HEK293 (cell line): ENCODE data around the gene TEX2.

Experiments used
- KLF10 ChIP-seq: fragments of 450-650 bp; IDR thresholded peaks from 2 replicates; pipeline ENCODE4 v1.5.1; 2018; ENCODE audit warnings: missing biosample characterization, mild to moderate bottlenecking, missing genetic modification characterization
- ZBTB1 ChIP-seq: fragments of 450-650 bp; formaldehyde crosslinking; IDR thresholded peaks from 2 replicates; pipeline ENCODE4 v1.5.1; 2016; ENCODE audit warnings: missing biosample characterization, missing genetic modification characterization
- ZBTB20 ChIP-seq: fragments of 450-650 bp; formaldehyde crosslinking; IDR thresholded peaks from 2 replicates; pipeline ENCODE4 v1.5.1; 2016; ENCODE audit warnings: missing biosample characterization, missing genetic modification characterization
- ZFHX2 ChIP-seq: fragments of 450-650 bp; formaldehyde crosslinking; conservative IDR thresholded peaks from 2 replicates; pipeline ENCODE4 v1.5.1; 2016; ENCODE audit warnings: missing biosample characterization, missing genetic modification characterization
- ZNF10 ChIP-seq: fragments of 450-650 bp; formaldehyde crosslinking; IDR thresholded peaks from 2 replicates; pipeline ENCODE4 v1.5.1; 2017; ENCODE audit warnings: missing biosample characterization, missing genetic modification characterization
- ZNF302 ChIP-seq: fragments of 450-650 bp; formaldehyde crosslinking; IDR thresholded peaks from 2 replicates; pipeline ENCODE4 v1.5.1; 2016; ENCODE audit warnings: missing biosample characterization, missing genetic modification characterization, low read depth
- ZNF350 ChIP-seq: fragments of 450-650 bp; formaldehyde crosslinking; IDR thresholded peaks from 2 replicates; pipeline ENCODE4 v1.5.0; 2017; ENCODE audit warnings: missing biosample characterization, mild to moderate bottlenecking, missing genetic modification characterization
- ZNF639 ChIP-seq: fragments of 450-650 bp; formaldehyde crosslinking; IDR thresholded peaks from 2 replicates; pipeline ENCODE4 v1.5.1; 2016; ENCODE audit warnings: missing biosample characterization, missing genetic modification characterization
- ZNF660 ChIP-seq: fragments of 450-650 bp; IDR thresholded peaks from 2 replicates; pipeline ENCODE4 v1.5.1; 2018; ENCODE audit warnings: missing biosample characterization, mild to moderate bottlenecking, missing genetic modification characterization
- ZNF791 ChIP-seq: fragments of 450-650 bp; formaldehyde crosslinking; IDR thresholded peaks from 2 replicates; pipeline ENCODE4 v1.5.1; 2016; ENCODE audit warnings: missing biosample characterization, missing genetic modification characterization
- TF ChIP-seq, protein P1 (sequence below): fragments of 450-650 bp; formaldehyde crosslinking; IDR thresholded peaks from 2 replicates; pipeline ENCODE4 v1.5.1; 2016; ENCODE audit warnings: missing biosample characterization, missing genetic modification characterization
- TF ChIP-seq, protein P2 (sequence below): fragments of 450-650 bp; formaldehyde crosslinking; IDR thresholded peaks from 2 replicates; pipeline ENCODE4 v1.5.1; 2016; ENCODE audit warnings: missing biosample characterization, missing genetic modification characterization, low read depth
- TF ChIP-seq, protein P3 (sequence below): fragments of 450-650 bp; formaldehyde crosslinking; IDR thresholded peaks from 2 replicates; pipeline ENCODE4 v1.5.1; 2016; ENCODE audit warnings: missing biosample characterization, missing genetic modification characterization
- TF ChIP-seq, protein P4 (sequence below): fragments of 450-650 bp; formaldehyde crosslinking; IDR thresholded peaks from 2 replicates; pipeline ENCODE4 v1.5.1; 2016; ENCODE audit warnings: missing biosample characterization, missing genetic modification characterization

- TF ChIP-seq KLF10 (tag by site-specific recombination) (no peak), ZNF639 (tag by site-specific recombination) (no peak), ZBTB20 (no peak), ZNF302 (tag by site-specific recombination) (no peak), ZNF10 (tag by site-specific recombination) (no peak), ZFHX2 (no peak), ZBTB1 (tag by site-specific recombination) (no peak), ZNF660 (tag by site-specific recombination) (no peak), ZNF791 (tag by site-specific recombination) (no peak), ZNF350 (tag by site-specific recombination) (no peak)
- TF ChIP-seq, protein P1, sequence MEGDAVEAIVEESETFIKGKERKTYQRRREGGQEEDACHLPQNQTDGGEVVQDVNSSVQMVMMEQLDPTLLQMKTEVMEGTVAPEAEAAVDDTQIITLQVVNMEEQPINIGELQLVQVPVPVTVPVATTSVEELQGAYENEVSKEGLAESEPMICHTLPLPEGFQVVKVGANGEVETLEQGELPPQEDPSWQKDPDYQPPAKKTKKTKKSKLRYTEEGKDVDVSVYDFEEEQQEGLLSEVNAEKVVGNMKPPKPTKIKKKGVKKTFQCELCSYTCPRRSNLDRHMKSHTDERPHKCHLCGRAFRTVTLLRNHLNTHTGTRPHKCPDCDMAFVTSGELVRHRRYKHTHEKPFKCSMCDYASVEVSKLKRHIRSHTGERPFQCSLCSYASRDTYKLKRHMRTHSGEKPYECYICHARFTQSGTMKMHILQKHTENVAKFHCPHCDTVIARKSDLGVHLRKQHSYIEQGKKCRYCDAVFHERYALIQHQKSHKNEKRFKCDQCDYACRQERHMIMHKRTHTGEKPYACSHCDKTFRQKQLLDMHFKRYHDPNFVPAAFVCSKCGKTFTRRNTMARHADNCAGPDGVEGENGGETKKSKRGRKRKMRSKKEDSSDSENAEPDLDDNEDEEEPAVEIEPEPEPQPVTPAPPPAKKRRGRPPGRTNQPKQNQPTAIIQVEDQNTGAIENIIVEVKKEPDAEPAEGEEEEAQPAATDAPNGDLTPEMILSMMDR (tag by site-specific recombination), result no peak
- TF ChIP-seq, protein P2, sequence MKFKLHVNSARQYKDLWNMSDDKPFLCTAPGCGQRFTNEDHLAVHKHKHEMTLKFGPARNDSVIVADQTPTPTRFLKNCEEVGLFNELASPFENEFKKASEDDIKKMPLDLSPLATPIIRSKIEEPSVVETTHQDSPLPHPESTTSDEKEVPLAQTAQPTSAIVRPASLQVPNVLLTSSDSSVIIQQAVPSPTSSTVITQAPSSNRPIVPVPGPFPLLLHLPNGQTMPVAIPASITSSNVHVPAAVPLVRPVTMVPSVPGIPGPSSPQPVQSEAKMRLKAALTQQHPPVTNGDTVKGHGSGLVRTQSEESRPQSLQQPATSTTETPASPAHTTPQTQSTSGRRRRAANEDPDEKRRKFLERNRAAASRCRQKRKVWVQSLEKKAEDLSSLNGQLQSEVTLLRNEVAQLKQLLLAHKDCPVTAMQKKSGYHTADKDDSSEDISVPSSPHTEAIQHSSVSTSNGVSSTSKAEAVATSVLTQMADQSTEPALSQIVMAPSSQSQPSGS (tag by site-specific recombination), result no peak
- TF ChIP-seq, protein P3, sequence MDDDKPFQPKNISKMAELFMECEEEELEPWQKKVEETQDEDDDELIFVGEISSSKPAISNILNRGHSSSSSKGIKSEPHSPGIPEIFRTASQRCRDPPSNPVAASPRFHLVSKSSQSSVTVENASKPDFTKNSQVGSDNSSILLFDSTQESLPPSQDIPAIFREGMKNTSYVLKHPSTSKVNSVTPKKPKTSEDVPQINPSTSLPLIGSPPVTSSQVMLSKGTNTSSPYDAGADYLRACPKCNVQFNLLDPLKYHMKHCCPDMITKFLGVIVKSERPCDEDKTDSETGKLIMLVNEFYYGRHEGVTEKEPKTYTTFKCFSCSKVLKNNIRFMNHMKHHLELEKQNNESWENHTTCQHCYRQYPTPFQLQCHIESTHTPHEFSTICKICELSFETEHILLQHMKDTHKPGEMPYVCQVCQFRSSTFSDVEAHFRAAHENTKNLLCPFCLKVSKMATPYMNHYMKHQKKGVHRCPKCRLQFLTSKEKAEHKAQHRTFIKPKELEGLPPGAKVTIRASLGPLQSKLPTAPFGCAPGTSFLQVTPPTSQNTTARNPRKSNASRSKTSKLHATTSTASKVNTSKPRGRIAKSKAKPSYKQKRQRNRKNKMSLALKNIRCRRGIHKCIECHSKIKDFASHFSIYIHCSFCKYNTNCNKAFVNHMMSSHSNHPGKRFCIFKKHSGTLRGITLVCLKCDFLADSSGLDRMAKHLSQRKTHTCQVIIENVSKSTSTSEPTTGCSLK (tag by site-specific recombination), result no peak
- TF ChIP-seq, protein P4, sequence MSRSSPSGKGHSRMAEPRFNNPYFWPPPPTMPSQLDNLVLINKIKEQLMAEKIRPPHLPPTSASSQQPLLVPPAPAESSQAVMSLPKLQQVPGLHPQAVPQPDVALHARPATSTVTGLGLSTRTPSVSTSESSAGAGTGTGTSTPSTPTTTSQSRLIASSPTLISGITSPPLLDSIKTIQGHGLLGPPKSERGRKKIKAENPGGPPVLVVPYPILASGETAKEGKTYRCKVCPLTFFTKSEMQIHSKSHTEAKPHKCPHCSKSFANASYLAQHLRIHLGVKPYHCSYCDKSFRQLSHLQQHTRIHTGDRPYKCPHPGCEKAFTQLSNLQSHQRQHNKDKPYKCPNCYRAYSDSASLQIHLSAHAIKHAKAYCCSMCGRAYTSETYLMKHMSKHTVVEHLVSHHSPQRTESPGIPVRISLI (tag by site-specific recombination), result no peak
Observed at GRCh38 chr17:64099543-64099942, 163.5 kb downstream of the TEX2 start.
